CD4-positive, alpha-beta T cell treated with Interleukin-17A for 4 hours (primary cell): Measurements from ENCODE around the gene TC2N.
"Not testable (repeated sequence)": the region's sequence is repeated elsewhere in the genome, so short reads cannot be mapped to it uniquely, and the experiment has no call there.

Experiments
- DNase-seq: peaks from one replicate; pipeline ENCODE4 v3.0.0-alpha.2; 2020; ENCODE audit warnings: mixed read lengths

The TC2N gene

DNA sequence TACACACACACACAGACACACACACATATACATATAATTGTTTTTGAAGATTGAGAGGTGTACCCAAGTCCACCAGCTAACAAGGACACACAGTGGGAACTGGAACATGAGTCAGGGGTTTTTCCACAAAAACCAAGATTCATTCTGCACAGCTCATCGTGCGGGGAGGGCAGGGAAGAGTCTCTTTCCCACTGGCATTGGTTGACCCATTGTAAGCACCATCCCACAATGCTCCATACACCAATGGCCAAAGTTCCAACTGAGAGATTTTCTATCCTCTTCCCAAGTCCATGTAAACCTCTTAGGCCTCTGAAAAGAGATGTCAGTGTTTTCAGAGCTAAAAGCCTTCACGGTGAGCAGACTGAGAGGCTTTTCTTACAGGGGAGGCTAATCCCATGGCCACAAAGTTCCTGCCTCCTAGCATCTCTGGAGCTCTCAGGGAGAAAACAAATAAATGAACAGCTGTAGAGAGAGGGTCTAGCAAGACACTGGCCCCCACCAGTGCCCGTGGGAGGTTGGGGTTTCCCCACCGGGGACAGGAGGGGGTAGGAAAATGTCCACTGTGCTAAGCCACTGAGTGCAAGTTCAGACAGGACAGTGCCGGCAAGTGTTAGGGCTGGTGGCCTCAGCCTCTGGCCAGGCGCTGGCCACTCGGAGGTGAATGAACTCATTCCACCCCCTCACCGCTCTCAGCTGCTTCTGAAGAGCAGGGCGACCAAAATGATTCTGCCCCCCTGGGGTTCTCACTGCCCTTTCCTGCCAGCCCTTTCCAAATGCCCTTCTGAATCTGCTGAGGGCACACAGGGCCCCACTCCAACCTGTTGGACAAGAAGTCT, 21.5 kb upstream of the TC2N start:
- DNase-seq, result no peak

- DNase-seq, result no peak
Observed at GRCh38 chr14:91886961-91887360, 19.6 kb upstream of the TC2N start.

- DNase-seq, result no peak
Observed at GRCh38 chr14:91885839-91886238, 18.5 kb upstream of the TC2N start.

DNA sequence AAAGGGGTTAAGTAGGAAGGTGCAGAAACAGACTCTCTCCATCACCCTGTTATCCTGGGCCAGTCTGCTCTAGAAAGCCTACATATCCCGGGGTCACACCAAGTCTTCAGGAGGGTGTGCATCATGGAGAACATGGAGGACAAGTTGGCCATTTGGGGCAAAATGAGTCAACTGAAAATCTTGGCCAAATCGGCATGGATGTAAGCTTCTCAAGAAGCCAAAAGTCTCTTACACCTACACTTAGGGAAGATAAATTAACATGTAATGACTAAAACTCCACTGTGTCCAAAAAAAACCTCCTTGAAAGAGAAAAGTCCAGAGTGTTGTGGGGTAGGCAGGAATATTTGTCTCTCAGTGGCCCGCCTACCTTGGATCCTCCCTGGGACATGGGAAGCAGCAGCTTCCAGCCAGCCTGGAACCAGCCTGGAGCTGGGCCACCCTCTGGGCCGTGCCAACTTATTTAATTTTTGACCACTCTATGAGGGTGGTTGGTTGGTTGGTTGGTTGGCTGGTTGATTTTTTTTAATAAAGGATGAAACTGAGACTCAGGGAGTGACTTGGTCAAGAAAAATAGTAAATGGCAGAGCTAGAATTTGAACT, 17.9 kb upstream of the TC2N start:
- DNase-seq, result no peak

GRCh38 chr14:91884664-91885063, 17.3 kb upstream of the TC2N start:
- no peak for DNase-seq

- DNase-seq, result no peak
Observed at GRCh38 chr14:91883753-91884152, 16.4 kb upstream of the TC2N start.

- DNase-seq, result no peak
Observed at GRCh38 chr14:91882776-91883175, 15.4 kb upstream of the TC2N start.

DNA sequence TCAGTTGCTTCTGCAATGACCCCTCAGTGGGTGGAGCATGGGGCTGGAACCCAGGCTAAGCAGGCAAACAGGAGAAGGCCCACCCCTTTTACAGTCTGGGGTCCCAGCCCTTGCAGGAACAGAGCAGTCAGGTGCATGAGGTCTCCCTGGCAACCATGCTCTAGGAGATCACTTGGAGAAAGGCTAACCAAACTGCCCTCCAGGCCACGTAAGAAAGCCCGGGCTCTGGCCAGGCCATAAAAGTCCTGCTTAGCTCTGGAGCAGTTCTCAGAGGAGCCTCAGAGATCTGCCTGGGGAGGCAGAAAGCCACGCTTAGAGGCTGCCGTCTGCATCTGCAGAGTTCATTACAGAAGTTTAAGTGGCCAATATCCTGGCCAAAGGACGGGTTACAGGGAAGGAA, 15.0 kb upstream of the TC2N start:
- no peak for DNase-seq

DNA sequence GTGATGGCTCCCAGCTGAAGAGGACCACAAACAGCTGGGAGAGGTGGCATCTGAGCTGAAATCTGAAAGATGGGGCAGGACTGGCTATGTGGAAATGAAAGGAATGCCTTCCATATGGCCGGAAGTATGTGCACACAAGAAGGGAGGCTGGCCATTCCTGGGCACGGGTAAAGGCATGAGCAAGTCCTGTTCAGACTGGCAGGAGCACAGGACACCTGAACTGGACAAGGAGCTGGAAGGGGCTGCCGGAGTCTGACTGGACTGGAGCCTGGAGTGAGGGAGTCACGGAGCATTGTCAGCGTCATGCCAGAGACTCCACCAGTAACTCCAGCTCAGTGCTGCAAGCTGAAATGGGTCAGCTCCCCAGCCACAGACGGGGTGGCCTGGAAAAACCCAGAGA, 11.9 kb upstream of the TC2N start:
- DNase-seq, result no peak

DNA sequence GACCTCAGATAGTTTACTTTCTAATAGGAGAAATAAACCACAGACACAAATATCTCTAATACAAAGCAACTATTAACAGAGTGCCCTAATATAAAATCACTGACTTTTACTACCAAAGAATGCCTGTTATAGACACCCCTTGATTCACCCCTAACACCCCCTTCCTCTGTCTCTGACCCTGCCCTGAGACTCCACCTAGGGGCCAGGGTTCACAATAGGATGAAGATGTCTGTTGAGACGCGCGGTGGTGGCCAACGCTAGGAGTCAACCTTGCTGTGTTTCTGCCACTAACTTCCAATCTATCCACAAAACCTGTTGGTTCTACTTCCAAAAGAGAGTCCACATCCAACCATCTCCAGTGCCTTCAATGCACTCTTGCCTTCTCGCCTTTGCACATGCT, 10.9 kb upstream of the TC2N start:
- DNase-seq, result peak; percentile 38

DNA sequence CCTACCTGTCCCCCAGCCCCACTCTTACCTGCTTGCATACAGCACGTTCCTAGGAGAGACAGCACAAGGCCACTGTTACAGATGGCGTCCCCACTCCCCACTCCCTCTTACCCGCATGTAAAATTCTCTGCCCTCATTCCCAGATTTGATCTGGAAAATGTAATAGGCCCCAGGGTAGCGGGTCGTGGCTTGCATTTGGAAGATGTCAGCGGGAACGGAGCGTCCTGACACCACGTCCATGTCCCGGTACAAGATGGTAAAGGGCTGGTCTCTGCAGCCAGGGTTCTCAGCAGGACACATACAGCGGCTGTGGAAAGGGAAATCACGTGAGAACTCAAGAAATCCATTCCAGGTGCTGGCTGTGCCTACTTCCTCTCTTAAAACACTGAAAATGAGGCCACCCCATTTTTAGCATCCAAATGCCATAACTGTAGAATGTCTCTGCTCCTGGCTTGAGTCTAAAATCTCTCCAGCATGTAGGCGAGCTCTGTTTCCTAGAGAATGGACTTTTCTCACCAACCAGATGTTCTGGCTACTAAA, 10.1 kb upstream of the TC2N start:
- DNase-seq, result no peak

GRCh38 chr14:91876492-91876891, 9.2 kb upstream of the TC2N start:
- DNase-seq, result no peak

- no peak for DNase-seq
Observed at GRCh38 chr14:91875525-91876286, 8.4 kb upstream of the TC2N start.

- DNase-seq, result peak; percentile 83
Observed at GRCh38 chr14:91873471-91874415, 6.4 kb upstream of the TC2N start.

- DNase-seq, result peak; percentile 77
Observed at GRCh38 chr14:91872517-91873470, 5.5 kb upstream of the TC2N start.

DNA sequence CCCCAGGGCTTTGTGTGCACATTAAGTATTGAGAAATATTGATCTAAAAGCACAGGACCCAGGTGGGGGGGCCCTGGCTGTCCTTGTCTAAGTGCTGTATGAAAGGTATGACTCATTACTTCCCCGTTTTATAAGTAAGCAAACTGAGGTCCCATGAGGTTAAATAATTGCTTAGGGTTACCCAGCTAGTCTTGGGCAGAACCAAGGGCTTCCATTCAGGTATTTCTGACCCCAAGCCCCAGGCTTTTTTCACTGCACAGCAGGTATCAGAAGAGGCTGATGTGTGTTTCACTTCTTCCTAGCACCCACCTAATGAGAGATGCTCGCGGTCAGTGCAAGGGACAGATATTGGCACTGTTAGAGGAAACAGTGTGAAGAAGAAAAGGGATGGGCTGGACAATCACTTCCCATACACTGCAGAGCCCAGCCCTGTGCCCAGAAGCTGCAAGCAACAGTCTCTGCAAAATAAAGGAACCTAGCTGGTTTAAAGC, 4.7 kb upstream of the TC2N start:
- DNase-seq, result peak; percentile 80

- DNase-seq, result not testable (repeated sequence)
Observed at GRCh38 chr14:91871401-91871800, 4.1 kb upstream of the TC2N start.

- DNase-seq, result no peak
Observed at GRCh38 chr14:91870890-91871289, 3.6 kb upstream of the TC2N start.

GRCh38 chr14:91870001-91870400, 2.7 kb upstream of the TC2N start:
- peak; percentile 83 for DNase-seq

DNA sequence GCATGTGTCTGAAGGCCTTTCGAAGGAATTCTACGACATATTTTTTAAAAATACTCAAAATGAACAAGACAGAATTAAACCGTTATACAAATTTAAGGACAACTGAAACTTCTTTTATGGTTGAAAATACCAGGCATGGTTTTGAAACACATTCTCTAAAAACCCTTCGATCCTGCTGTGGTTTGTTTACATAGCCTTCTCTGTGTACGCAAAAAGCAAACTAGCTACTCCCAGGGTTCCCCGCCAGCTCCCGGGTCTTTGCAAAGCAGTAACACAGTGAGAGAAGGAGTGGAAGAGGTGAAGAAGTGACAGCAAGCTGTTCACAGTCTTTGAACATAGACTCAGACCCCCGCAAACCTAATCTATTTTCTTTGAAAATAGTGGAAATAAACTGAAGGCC, 2.2 kb upstream of the TC2N start:
- DNase-seq, result peak; percentile 32
